HG02981 (cell line): ENCODE results near the gene WDR11.

ENCODE experiments used
- ATAC-seq: cut with Tn5 transposase; IDR thresholded peaks from one replicate; pipeline ENCODE4 v1.9.1; 2021; ENCODE audit warnings: mild to moderate bottlenecking, moderate library complexity; ENCODE audit not compliant: unreplicated experiment

Gene WDR11

GRCh38 chr10:120942806-120943413, 91.7 kb downstream of the WDR11 start:
- peak; percentile 92 for ATAC-seq

GRCh38 chr10:120943542-120943941, 92.4 kb downstream of the WDR11 start:
- ATAC-seq, result no peak

- no peak for ATAC-seq
Observed at GRCh38 chr10:120944586-120945125, 93.5 kb downstream of the WDR11 start.

- ATAC-seq, result no peak
Observed at GRCh38 chr10:120945182-120945581, 94.0 kb downstream of the WDR11 start.

- no peak for ATAC-seq
Observed at GRCh38 chr10:120945801-120946302, 94.7 kb downstream of the WDR11 start.

- ATAC-seq, result no peak
Observed at GRCh38 chr10:120946497-120946896, 95.3 kb downstream of the WDR11 start.

GRCh38 chr10:120948889-120949608, 97.9 kb downstream of the WDR11 start:
- ATAC-seq, result peak; percentile 94

GRCh38 chr10:120949609-120950031, 98.5 kb downstream of the WDR11 start:
- ATAC-seq, result no peak

GRCh38 chr10:120950051-120950561, 98.9 kb downstream of the WDR11 start:
- no peak for ATAC-seq

GRCh38 chr10:120951288-120951687, 100.1 kb downstream of the WDR11 start:
- no peak for ATAC-seq

- ATAC-seq, result no peak
Observed at GRCh38 chr10:120953897-120954296, 102.7 kb downstream of the WDR11 start.
